Natural killer cell treated with Interleukin-12 subunit alpha and Interleukin-12 subunit beta and Interleukin-15 and Interleukin-18, amount 100 ng/mL, for 72 hours (primary cell): ENCODE results near the gene UBXN6. TPM values are rescaled to one million over a fixed set of nuclear protein-coding genes. Genes with fewer than 3 reads are reported as not detected.
A peak's percentile ranks its signal among the peaks of the same experiment; 100 is the strongest.

Source experiments
- ATAC-seq, 2 donors: fragments of 150-1000 bp; cut with Tn5 transposase in 1 of 2; sonication (Bioruptor Pico), chemical (Tn5 transposase) in 1 of 2; 2 replicates each; pipeline ENCODE4 v1.10.0; 2021
- DNase-seq: peaks from one replicate; pipeline ENCODE4 v3.0.0; 2022; ENCODE audit warnings: low spot score
- H3K27ac Mint-ChIP-seq, 2 donors: 1 replicate in 1 of 2; 2 replicates in 1 of 2; pipeline ENCODE4 v1.8.0; 2022; ENCODE audit warnings: mixed read lengths in 2 of 2, mild to moderate bottlenecking in 1 of 2, moderate library complexity in 1 of 2
- H3K27me3 Mint-ChIP-seq, 2 donors: 1 replicate in 1 of 2; 2 replicates in 1 of 2; pipeline ENCODE4 v1.8.0; 2022; ENCODE audit warnings: mixed read lengths in 2 of 2
- H3K36me3 Mint-ChIP-seq: one replicate; pipeline ENCODE4 v1.8.0; 2022; ENCODE audit warnings: mixed read lengths
- H3K4me1 Mint-ChIP-seq, 2 donors: 1 replicate in 1 of 2; 2 replicates in 1 of 2; pipeline ENCODE4 v1.8.0; 2022; ENCODE audit warnings: low read depth in 2 of 2, mixed read lengths in 2 of 2, mild to moderate bottlenecking in 1 of 2
- H3K4me3 Mint-ChIP-seq: one replicate; pipeline ENCODE4 v1.8.0; 2022; ENCODE audit warnings: mixed read lengths
- H3K9me3 Mint-ChIP-seq: 2 replicates; pipeline ENCODE4 v1.8.0; 2022; ENCODE audit warnings: mixed read lengths
- total RNA-seq, 2 donors: library from RNA; stranded (reverse); gene quantifications; one replicate each; pipeline ENCODE4 v1.2.3, GENCODE V29; 2022

UBXN6 gene
- total RNA-seq, 2 donors from 2014 or later: 56.9 to 63.9 TPM

DNA sequence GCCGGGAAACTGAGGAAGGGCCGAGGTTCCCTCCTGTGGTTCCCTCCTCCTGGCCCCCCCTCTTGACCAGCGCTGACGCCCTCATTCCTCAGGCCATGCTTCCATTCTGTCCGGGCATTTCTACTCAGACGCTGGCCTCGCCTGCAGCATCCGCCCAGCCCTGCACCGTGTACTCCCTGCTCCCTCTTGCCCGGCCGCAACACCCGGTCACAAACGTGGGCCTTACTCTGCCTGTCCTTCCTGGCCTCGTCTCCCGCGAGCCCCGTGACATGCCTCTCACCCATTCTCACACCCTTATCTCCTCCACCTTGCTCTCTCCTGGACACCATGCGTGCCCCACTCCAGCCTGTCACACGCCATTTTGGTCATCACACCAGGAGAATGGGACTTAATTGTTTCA, 25.8 kb upstream of the UBXN6 start:
- H3K27me3 Mint-ChIP-seq: no peaks in the 10 kb centered on the region
- peaks cover 0 to 4% of the 10 kb centered on the region in 2 donors for H3K4me1 Mint-ChIP-seq
- no peak for DNase-seq
- peak in 1 of 2 donors; percentile 36 for ATAC-seq
- no peak overlapping the region for H3K4me3 Mint-ChIP-seq
- no peaks in the 10 kb centered on the region for H3K36me3 Mint-ChIP-seq
- no peak overlapping the region for H3K27ac Mint-ChIP-seq
- no peaks in the 10 kb centered on the region for H3K9me3 Mint-ChIP-seq

DNA sequence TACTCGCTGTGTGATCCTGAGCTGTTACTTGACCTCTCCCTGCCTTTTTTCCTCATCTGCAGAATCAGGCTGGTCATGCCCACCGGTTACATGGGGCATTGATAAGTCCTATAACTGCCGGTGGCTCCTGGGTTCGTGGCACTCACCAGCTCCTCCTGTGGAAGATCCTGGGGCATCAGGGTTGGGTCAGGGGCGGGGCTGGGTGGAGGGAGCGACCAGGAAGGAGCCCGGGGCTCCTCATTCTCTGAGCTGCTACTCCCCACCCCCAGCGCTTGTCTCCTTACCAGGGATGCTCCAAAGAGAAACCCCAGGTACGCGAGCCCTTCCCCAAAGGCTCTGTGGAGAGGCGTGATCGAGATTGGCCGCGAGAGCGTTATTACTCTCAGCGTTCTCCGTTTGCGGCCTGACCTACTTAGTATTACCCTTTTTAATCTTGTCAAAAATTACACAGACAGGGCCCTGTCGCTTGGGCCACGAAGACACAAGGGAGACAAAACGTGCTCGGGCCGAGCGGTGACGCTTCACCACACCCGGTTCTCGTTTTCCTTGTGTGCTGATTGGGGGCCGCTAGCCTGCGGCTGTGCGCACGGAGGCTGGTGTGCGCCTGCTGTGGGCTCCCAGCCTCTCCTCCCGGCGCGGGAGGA, 25.2 kb upstream of the UBXN6 start:
- Mint-ChIP-seq H3K9me3 (no peaks in the 10 kb centered on the region), H3K27me3 (no peaks in the 10 kb centered on the region), H3K27ac (no peak overlapping the region), H3K36me3 (no peaks in the 10 kb centered on the region), H3K4me3 (no peak overlapping the region), H3K4me1 (peaks cover 0 to 4% of the 10 kb centered on the region in 2 donors)
- DNase-seq: no peak
- no peak for ATAC-seq

- Mint-ChIP-seq H3K4me1 (peaks cover 0 to 18% of the 10 kb centered on the region in 2 donors), H3K4me3 (no peak overlapping the region), H3K27me3 (no peaks in the 10 kb centered on the region), H3K27ac (no peak overlapping the region), H3K36me3 (no peaks in the 10 kb centered on the region), H3K9me3 (no peaks in the 10 kb centered on the region)
- DNase-seq (no peak), ATAC-seq (no peak)
Measured at GRCh38 chr19:4477034-4477801, 19.6 kb upstream of the UBXN6 start.

DNA sequence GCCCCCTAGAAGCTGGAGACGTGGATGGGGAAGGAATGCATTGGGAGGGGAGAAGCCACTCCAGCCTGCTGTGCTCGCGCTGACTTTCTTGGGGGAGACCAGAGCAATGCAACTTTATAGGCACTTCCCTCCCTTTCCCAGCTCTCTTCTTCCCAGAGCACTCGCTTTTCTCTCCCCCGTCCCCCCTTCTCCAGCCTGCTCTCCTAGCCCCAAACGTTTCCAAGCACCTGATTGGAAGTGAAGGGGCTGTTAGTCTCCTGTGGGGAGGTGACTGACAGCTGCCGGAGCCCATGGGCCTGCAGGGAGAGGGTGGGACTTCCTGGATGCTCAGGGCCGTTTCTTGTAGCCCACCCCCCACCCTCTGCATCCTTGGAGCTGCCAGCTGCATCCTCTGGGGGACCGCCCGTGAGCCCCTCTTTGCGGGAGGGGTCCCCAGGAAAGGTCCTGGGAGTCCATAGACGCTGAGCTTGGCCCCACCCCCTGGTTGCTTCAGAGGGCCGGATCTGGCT, 17.0 kb upstream of the UBXN6 start:
- ATAC-seq (no peak), DNase-seq (no peak)
- Mint-ChIP-seq H3K27me3 (no peaks in the 10 kb centered on the region), H3K4me3 (peak overlapping the region; percentile 76), H3K27ac (peak overlapping the region; percentile 10 to 85), H3K9me3 (no peaks in the 10 kb centered on the region), H3K36me3 (no peaks in the 10 kb centered on the region), H3K4me1 (peaks cover 6 to 23% of the 10 kb centered on the region in 2 donors)

GRCh38 chr19:4473763-4474513, 16.3 kb upstream of the UBXN6 start:
- Mint-ChIP-seq H3K27me3 (no peaks in the 10 kb centered on the region), H3K27ac (peak overlapping the region; percentile 10 to 85)
- no peak for ATAC-seq

DNA sequence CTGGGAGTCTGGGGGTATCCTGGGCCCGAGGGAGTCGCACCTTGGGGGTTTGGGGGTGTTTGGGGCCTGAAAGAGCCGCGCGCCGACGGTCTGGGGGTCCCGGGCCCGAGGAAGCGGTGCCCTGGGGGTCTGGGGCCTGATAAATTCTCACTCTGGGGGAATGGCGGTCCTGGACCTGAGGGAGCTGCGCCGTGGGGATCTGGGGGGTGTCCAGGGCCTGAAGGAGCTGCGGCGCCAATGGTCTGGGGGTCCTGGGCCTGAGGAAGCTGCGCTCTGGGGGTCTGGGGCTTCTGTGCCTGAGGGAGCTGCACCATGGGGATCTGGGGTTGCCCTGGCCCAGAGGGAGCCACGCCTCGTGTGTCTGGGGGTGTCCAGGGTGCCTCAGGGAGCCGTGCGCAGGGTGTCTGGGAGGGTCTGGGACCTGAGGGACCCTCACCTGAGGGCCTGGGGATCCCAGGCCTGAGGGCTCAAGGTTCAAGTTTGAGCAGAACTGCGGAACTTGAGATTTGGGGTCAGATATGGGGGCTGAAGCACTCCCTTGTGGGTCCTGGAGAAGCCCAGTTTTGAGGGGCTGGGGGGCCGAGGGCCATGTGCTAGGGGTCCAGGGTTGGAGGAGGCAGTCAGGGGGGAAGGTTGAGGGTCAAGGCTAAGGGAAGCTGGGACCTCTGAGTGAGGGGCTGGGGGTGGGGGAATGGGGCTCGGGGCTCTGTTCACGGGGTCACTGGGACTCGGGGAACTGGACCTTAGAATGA, 15.6 kb upstream of the UBXN6 start:
- no peaks in the 10 kb centered on the region for H3K9me3 Mint-ChIP-seq
- H3K36me3 Mint-ChIP-seq: no peaks in the 10 kb centered on the region
- peak overlapping the region in 1 of 2 donors; percentile 85 for H3K27ac Mint-ChIP-seq
- no peaks in the 10 kb centered on the region for H3K27me3 Mint-ChIP-seq
- H3K4me3 Mint-ChIP-seq: peak overlapping the region; percentile 76
- ATAC-seq: no peak
- peaks cover 6 to 23% of the 10 kb centered on the region in 2 donors for H3K4me1 Mint-ChIP-seq
- DNase-seq: no peak

More at GRCh38 chr19:4473763-4474513, 16.3 kb upstream of the UBXN6 start:
- Mint-ChIP-seq H3K9me3 (no peaks in the 10 kb centered on the region), H3K4me1 (peaks cover 6 to 23% of the 10 kb centered on the region in 2 donors), H3K36me3 (no peaks in the 10 kb centered on the region), H3K4me3 (peak overlapping the region; percentile 76)
- no peak for DNase-seq

- peaks cover 6 to 23% of the 10 kb centered on the region in 2 donors for H3K4me1 Mint-ChIP-seq
- H3K9me3 Mint-ChIP-seq: no peaks in the 10 kb centered on the region
- no peak for DNase-seq
- peak within 1 kb of the TSS; percentile 76 for H3K4me3 Mint-ChIP-seq
- H3K36me3 Mint-ChIP-seq: no peaks in the 10 kb centered on the region
- H3K27ac Mint-ChIP-seq: peak within 1 kb of the TSS in 1 of 2 donors; percentile 85
- ATAC-seq: no peak
- no peaks in the 10 kb centered on the region for H3K27me3 Mint-ChIP-seq
Measured at GRCh38 chr19:4472174-4472974, 14.8 kb upstream of the UBXN6 start, which contains the start of gene HDGFL2. Gene HDGFL2 (plus strand): TSS chr19:4472297. CDS start chr19:4472351, 54 bp downstream.

DNA sequence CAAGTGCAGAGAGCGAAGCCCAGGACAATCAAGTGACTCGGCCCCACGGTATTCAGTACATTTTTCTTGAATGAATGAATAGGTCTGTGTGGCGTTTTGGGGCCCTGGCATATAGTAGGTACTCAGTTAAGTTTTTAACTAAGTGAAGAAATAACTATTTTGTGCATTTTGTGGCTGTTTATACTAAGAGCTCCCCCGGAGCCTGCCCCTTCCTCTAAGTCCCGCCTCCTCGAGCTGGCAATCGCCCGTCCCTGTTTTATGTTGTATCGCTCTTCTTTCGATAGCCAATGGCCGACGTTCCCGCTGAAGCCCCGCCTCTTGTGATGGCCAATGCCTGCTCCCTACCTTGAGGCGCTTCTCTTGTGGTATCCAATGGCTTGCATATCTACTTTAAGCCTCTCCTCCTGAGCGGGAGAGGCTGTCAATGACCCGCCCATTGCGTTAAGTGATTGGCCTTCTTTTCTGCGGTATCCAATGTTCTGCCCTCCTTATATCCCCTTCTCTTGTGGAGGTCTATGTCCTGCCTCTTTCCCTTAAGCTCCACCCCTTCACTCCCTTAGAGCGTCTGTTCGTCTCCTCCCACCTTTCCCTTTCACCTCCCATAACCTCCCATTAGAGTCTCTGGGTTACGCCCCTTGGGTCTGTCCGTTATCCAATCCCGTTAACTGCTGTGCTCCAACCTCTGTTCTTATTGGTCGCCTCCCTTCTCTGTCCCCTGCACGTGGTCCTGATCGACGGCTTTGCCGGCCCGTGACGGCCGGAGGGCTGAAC, 14.0 kb upstream of the UBXN6 start:
- ATAC-seq: peak; percentile 93 to 94

GRCh38 chr19:4467835-4468234, 10.2 kb upstream of the UBXN6 start:
- no peak for ATAC-seq
- Mint-ChIP-seq H3K9me3 (no peaks in the 10 kb centered on the region), H3K27me3 (no peaks in the 10 kb centered on the region), H3K27ac (no peak overlapping the region), H3K4me3 (no peak overlapping the region), H3K4me1 (peaks cover 5 to 6% of the 10 kb centered on the region in 2 donors), H3K36me3 (no peaks in the 10 kb centered on the region)
- DNase-seq: no peak

More for the DNA sequence above, 14.0 kb upstream of the UBXN6 start:
- Mint-ChIP-seq H3K4me1 (peaks cover 6 to 23% of the 10 kb centered on the region in 2 donors), H3K4me3 (no peak overlapping the region), H3K27ac (no peak overlapping the region), H3K9me3 (no peaks in the 10 kb centered on the region), H3K36me3 (no peaks in the 10 kb centered on the region), H3K27me3 (no peaks in the 10 kb centered on the region)
- peak; percentile 99 for DNase-seq

- ATAC-seq: no peak
- Mint-ChIP-seq H3K36me3 (no peaks in the 10 kb centered on the region), H3K9me3 (no peaks in the 10 kb centered on the region), H3K27ac (no peak overlapping the region), H3K27me3 (no peaks in the 10 kb centered on the region), H3K4me1 (no peaks in the 10 kb centered on the region), H3K4me3 (no peak overlapping the region)
- no peak for DNase-seq
Measured at GRCh38 chr19:4464815-4465581, 7.4 kb upstream of the UBXN6 start.

GRCh38 chr19:4456843-4457653, 546 bp downstream of the UBXN6 start:
- Mint-ChIP-seq H3K36me3 (no peaks in the 10 kb centered on the region), H3K4me1 (peaks cover 16 to 22% of the 10 kb centered on the region in 2 donors), H3K4me3 (peak overlapping the region; percentile 96), H3K9me3 (no peaks in the 10 kb centered on the region), H3K27ac (peak overlapping the region; percentile 87 to 97), H3K27me3 (no peaks in the 10 kb centered on the region)
- DNase-seq: no peak
- ATAC-seq: peak; percentile 50 to 64
